H9 (cell line): ENCODE results near the gene ELANE. TPM values are rescaled to one million over a fixed set of nuclear protein-coding genes. Genes with fewer than 3 reads are reported as not detected.

Experiments used
- DNase-seq: peaks from one replicate; pipeline ENCODE4 v3.0.0-alpha.2; 2017
- H2AFZ ChIP-seq: one replicate; pipeline ENCODE4 v1.6.1; 2013; ENCODE audit warnings: mild to moderate bottlenecking, low read length, control low read depth, moderate library complexity
- H2AK5ac ChIP-seq: 2 replicates; pipeline ENCODE4 v1.6.1; 2013; ENCODE audit warnings: low read length, control low read depth, mixed read lengths; ENCODE audit not compliant: insufficient read length
- H2BK120ac ChIP-seq: one replicate; pipeline ENCODE4 v1.6.1; 2013; ENCODE audit warnings: low read depth, mild to moderate bottlenecking, low read length, control low read depth, inconsistent platforms; ENCODE audit not compliant: poor library complexity, severe bottlenecking
- H2BK12ac ChIP-seq: 2 replicates; pipeline ENCODE4 v1.6.1; 2013; ENCODE audit warnings: low read length, control low read depth, mixed read lengths, low read depth; ENCODE audit not compliant: insufficient read length
- H2BK15ac ChIP-seq: 2 replicates; pipeline ENCODE4 v1.6.1; 2013; ENCODE audit warnings: low read depth, low read length, control low read depth
- H2BK20ac ChIP-seq: one replicate; pipeline ENCODE4 v1.6.1; 2013; ENCODE audit warnings: low read depth, mild to moderate bottlenecking, low read length, control low read depth, inconsistent platforms; ENCODE audit not compliant: poor library complexity, severe bottlenecking
- H2BK5ac ChIP-seq: 2 replicates; pipeline ENCODE4 v1.6.1; 2013; ENCODE audit warnings: low read length, control low read depth, mixed read lengths; ENCODE audit not compliant: insufficient read length
- H3K14ac ChIP-seq: 2 replicates; pipeline ENCODE4 v1.6.1; 2013; ENCODE audit warnings: low read length, control low read depth; ENCODE audit not compliant: insufficient read depth
- H3K18ac ChIP-seq: 2 replicates; pipeline ENCODE4 v1.6.1; 2013; ENCODE audit warnings: low read depth, mild to moderate bottlenecking, mixed read lengths, low read length, control low read depth; ENCODE audit not compliant: insufficient read length
- H3K23ac ChIP-seq: 2 replicates; pipeline ENCODE4 v1.6.1; 2013; ENCODE audit warnings: low read length, control low read depth, mixed read lengths, low read depth; ENCODE audit not compliant: insufficient read length
- H3K23me2 ChIP-seq: 2 replicates; pipeline ENCODE4 v1.6.1; 2013; ENCODE audit warnings: low read depth, mild to moderate bottlenecking, mixed read lengths, low read length, control low read depth; ENCODE audit not compliant: insufficient read length, poor library complexity, severe bottlenecking
- H3K27ac ChIP-seq: 2 replicates; pipeline ENCODE4 v1.5.1; 2013; ENCODE audit warnings: low read length, control low read depth, mixed read lengths, low read depth; ENCODE audit not compliant: insufficient read length
- H3K27me3 ChIP-seq: 2 replicates; pipeline ENCODE4 v1.6.1; 2013; ENCODE audit warnings: low read length, control low read depth, inconsistent platforms; ENCODE audit not compliant: insufficient read depth
- H3K4ac ChIP-seq: 2 replicates; pipeline ENCODE4 v1.6.1; 2013; ENCODE audit warnings: low read depth, mild to moderate bottlenecking, control low read depth, inconsistent platforms, low read length, moderate library complexity
- H3K4me1 ChIP-seq: 2 replicates; pipeline ENCODE4 v1.6.1; 2013; ENCODE audit warnings: low read length, control low read depth, inconsistent platforms; ENCODE audit not compliant: insufficient read depth
- H3K4me2 ChIP-seq: 2 replicates; pipeline ENCODE4 v1.6.1; 2013; ENCODE audit warnings: low read length, control low read depth, mixed read lengths; ENCODE audit not compliant: insufficient read length, insufficient read depth
- H3K56ac ChIP-seq: 2 replicates; pipeline ENCODE4 v1.6.1; 2013; ENCODE audit warnings: low read depth, mild to moderate bottlenecking, mixed read lengths, low read length, control low read depth; ENCODE audit not compliant: insufficient read length
- H3K79me1 ChIP-seq: 2 replicates; pipeline ENCODE4 v1.6.1; 2013; ENCODE audit warnings: low read depth, mild to moderate bottlenecking, moderate library complexity, low read length, control low read depth, inconsistent platforms; ENCODE audit not compliant: insufficient read depth, poor library complexity, severe bottlenecking
- H3K79me2 ChIP-seq: 2 replicates; pipeline ENCODE4 v1.6.1; 2013; ENCODE audit warnings: low read length, control low read depth, inconsistent platforms; ENCODE audit not compliant: insufficient read depth
- H3K9ac ChIP-seq: 2 replicates; pipeline ENCODE4 v1.6.1; 2013; ENCODE audit warnings: low read length, control low read depth, mixed read lengths; ENCODE audit not compliant: insufficient read length; ENCODE audit errors: extremely low read depth
- H3K9me3 ChIP-seq: one replicate; pipeline ENCODE4 v1.6.1; 2013; ENCODE audit warnings: low read depth, low read length, inconsistent platforms; ENCODE audit not compliant: control insufficient read depth
- H3T11ph ChIP-seq: one replicate; pipeline ENCODE4 v1.6.1; 2013; ENCODE audit warnings: mild to moderate bottlenecking, low read length, control low read depth, inconsistent platforms
- H4K20me1 ChIP-seq: one replicate; pipeline ENCODE4 v1.6.1; 2013; ENCODE audit not compliant: control insufficient read depth, insufficient read length, insufficient read depth
- H4K5ac ChIP-seq: 2 replicates; pipeline ENCODE4 v1.6.1; 2013; ENCODE audit warnings: low read depth, mild to moderate bottlenecking, mixed read lengths, low read length, control low read depth; ENCODE audit not compliant: insufficient read length
- H4K8ac ChIP-seq: replicated peaks from 2 replicates; pipeline ENCODE4 v1.6.1; 2013; ENCODE audit warnings: low read length, control low read depth, mixed read lengths, low read depth; ENCODE audit not compliant: insufficient read length
- H4K91ac ChIP-seq: 2 replicates; pipeline ENCODE4 v1.6.1; 2013; ENCODE audit warnings: low read depth, mild to moderate bottlenecking, moderate library complexity, mixed read lengths, low read length, control low read depth; ENCODE audit not compliant: insufficient read length
- H3K27ac Mint-ChIP-seq, 3 experiments: 2 replicates in 2 of 3; 3 replicates in 1 of 3; pipeline ENCODE4 v1.8.0; 2020 to 2021; ENCODE audit warnings: mixed read lengths in 3 of 3, mild to moderate bottlenecking in 1 of 3, moderate library complexity in 1 of 3
- H3K27me3 Mint-ChIP-seq: 2 replicates; pipeline ENCODE4 v1.8.0; 2021; ENCODE audit warnings: low read depth, mild to moderate bottlenecking, moderate library complexity, mixed read lengths
- H3K36me3 Mint-ChIP-seq, 3 experiments: 2 replicates in 2 of 3; 3 replicates in 1 of 3; pipeline ENCODE4 v1.8.0; 2020 to 2021; ENCODE audit warnings: low read depth in 3 of 3, mixed read lengths in 3 of 3; ENCODE audit not compliant: insufficient read depth in 1 of 3
- H3K4me1 Mint-ChIP-seq, 2 experiments: 2 replicates each; pipeline ENCODE4 v1.8.0; 2020; ENCODE audit warnings: mixed read lengths in 2 of 2
- H3K4me3 Mint-ChIP-seq, 2 experiments: 2 replicates in 1 of 2; 3 replicates in 1 of 2; pipeline ENCODE4 v1.8.0; 2020 to 2021; ENCODE audit warnings: mild to moderate bottlenecking in 2 of 2, mixed read lengths in 2 of 2, moderate library complexity in 1 of 2
- H3K9me3 Mint-ChIP-seq, 2 experiments: 2 replicates in 1 of 2; 3 replicates in 1 of 2; pipeline ENCODE4 v1.8.0; 2020; ENCODE audit warnings: mild to moderate bottlenecking in 2 of 2, mixed read lengths in 2 of 2, moderate library complexity in 1 of 2
- CTCF ChIP-seq: fragments of 200-600 bp; sonication (generic); conservative IDR thresholded peaks from 3 replicates; pipeline ENCODE4 v1.8.0; 2021; ENCODE audit warnings: antibody characterized with exemption, mild to moderate bottlenecking
- WGBS: extraction: QIAGEN DNeasy Blood & Tissue Kit; methylation state at CpG from one replicate; pipeline ENCODE4 v1.1.7; 2013; ENCODE audit warnings: missing lambda C conversion rate, low lambda C conversion rate, mixed read lengths; ENCODE audit not compliant: insufficient read length; ENCODE audit errors: extremely low coverage; 5-methylcytosine and 5-hydroxymethylcytosine counted together
- total RNA-seq: library from RNA; stranded (reverse); gene quantifications from 2 replicates; pipeline ENCODE4 v1.2.1, GENCODE V29; 2021

Gene ELANE
- total RNA-seq, 1 experiment from 2014 or later: not detected

GRCh38 chr19:867855-868457 lies 15.9 kb downstream of the ELANE start:
- Histone ChIP-seq H3K14ac (no peak overlapping the region), H3K4me2 (no peak overlapping the region), H3K23me2 (no peaks in the 10 kb centered on the region), H3K23ac (no peak overlapping the region), H3K27me3 (no peaks in the 10 kb centered on the region), H2BK20ac (no peak overlapping the region), H2AFZ (no peak overlapping the region), H4K20me1 (no peaks in the 10 kb centered on the region), H2BK5ac (no peak overlapping the region), H3K79me1 (no peaks in the 10 kb centered on the region), H3T11ph (no peak overlapping the region), H2BK120ac (no peak overlapping the region), H2BK15ac (no peak overlapping the region), H3K56ac (no peak overlapping the region), H2BK12ac (no peak overlapping the region), H4K8ac (no peak overlapping the region), H3K27ac (no peak overlapping the region), H3K9ac (no peak overlapping the region), H3K4ac (no peak overlapping the region), H4K91ac (no peak overlapping the region), H3K79me2 (no peaks in the 10 kb centered on the region), H3K9me3 (no peaks in the 10 kb centered on the region), H4K5ac (no peak overlapping the region), H2AK5ac (no peak overlapping the region), H3K4me1 (no peaks in the 10 kb centered on the region), H3K18ac (no peak overlapping the region)
- H3K27me3 Mint-ChIP-seq: peaks cover 6% of the 10 kb centered on the region; the same call in 1 of the 2 replicates
- TF ChIP-seq CTCF: no peak
- H3K4me1 Mint-ChIP-seq: peaks cover 8 to 22% of the 10 kb centered on the region in 2 experiments
- 0 out of 5 replicates have a peak overlapping the region, but pooled peaks of 1 of the 2 experiments have one; percentile 29 for H3K4me3 Mint-ChIP-seq
- DNase-seq: no peak
- no CpG with 5 or more reads among the region's 39 CpGs for WGBS
- peaks cover 6 to 7% of the 10 kb centered on the region in 2 experiments for H3K9me3 Mint-ChIP-seq
- peak overlapping the region in 1 of 3 experiments; percentile 64; a peak in 1 of 7 replicates for H3K27ac Mint-ChIP-seq
- H3K36me3 Mint-ChIP-seq: peaks cover 20 to 43% (median 33%) of the 10 kb centered on the region in 3 experiments
